GM20000 (cell line): ENCODE data around the gene ATAD5.
A peak's percentile ranks its signal among the peaks of the same experiment; 100 is the strongest.

ENCODE experiments used
- DNase-seq: peaks from one replicate; pipeline ENCODE4 v3.0.0; 2012; ENCODE audit warnings: low spot score
- CTCF ChIP-seq: IDR thresholded peaks from 2 replicates; pipeline ENCODE4 v1.5.1; 2012; ENCODE audit warnings: mild to moderate bottlenecking, control low read depth; ENCODE audit errors: extremely low read depth, missing control alignments

ATAD5 gene

GRCh38 chr17:30816165-30816564 lies 15.6 kb upstream of the ATAD5 start:
- DNase-seq = no peak
- TF ChIP-seq CTCF = no peak

- DNase-seq = no peak
- TF ChIP-seq CTCF = no peak
These were observed 11.6 kb upstream of the ATAD5 start for GRCh38 chr17:30819971-30820705.

GRCh38 chr17:30821871-30822723 lies 9.7 kb upstream of the ATAD5 start:
- no peak for TF ChIP-seq CTCF
- no peak for DNase-seq

- peak; percentile 50 for DNase-seq
These were observed 8.8 kb upstream of the ATAD5 start for GRCh38 chr17:30822919-30823318.

- no peak for DNase-seq
- no peak for TF ChIP-seq CTCF
These were observed 8.3 kb upstream of the ATAD5 start for GRCh38 chr17:30823421-30823820.

- peak; percentile 57 for DNase-seq
- no peak for TF ChIP-seq CTCF
These were observed 7.8 kb upstream of the ATAD5 start for GRCh38 chr17:30824002-30824355.

GRCh38 chr17:30824356-30825145 lies 7.2 kb upstream of the ATAD5 start, which contains the start of gene CRLF3:
TSS of gene CRLF3 (minus strand) at chr17:30824692. CDS start at chr17:30824651, 41 bp downstream.
- DNase-seq = peak; percentile 98
- TF ChIP-seq CTCF = peak; percentile 61
